Liver (tissue), 9 donors: ENCODE measurements around the gene TMEM145. TPM values are rescaled to one million over a fixed set of nuclear protein-coding genes. Genes with fewer than 3 reads are reported as not detected.

Experiments used
- DNase-seq: peaks from one replicate; pipeline ENCODE4 v3.0.0-alpha.2; 2017; ENCODE audit warnings: low spot score
- H3K27ac ChIP-seq, 2 donors: one replicate each; pipeline ENCODE4 v1.7.0; 2013; ENCODE audit warnings: inconsistent platforms in 2 of 2, low read length in 2 of 2, control low read depth in 1 of 2, low read depth in 1 of 2, mild to moderate bottlenecking in 1 of 2
- H3K27me3 ChIP-seq, 4 donors: one replicate each; pipeline versions ENCODE4 v1.6.1 to v1.7.0; 2013; ENCODE audit warnings: low read length in 3 of 4, inconsistent platforms in 1 of 4, mild to moderate bottlenecking in 1 of 4, moderate library complexity in 1 of 4; ENCODE audit not compliant: control insufficient read depth in 4 of 4, insufficient read depth in 4 of 4
- H3K36me3 ChIP-seq, 4 donors: one replicate each; pipeline versions ENCODE4 v1.6.1 to v1.7.0; 2013; ENCODE audit warnings: low read length in 3 of 4, mild to moderate bottlenecking in 3 of 4, low read depth in 1 of 4, moderate library complexity in 1 of 4; ENCODE audit not compliant: control insufficient read depth in 4 of 4, insufficient read depth in 3 of 4
- H3K4me1 ChIP-seq, 4 donors: one replicate each; pipeline versions ENCODE4 v1.6.1 to v1.7.0; 2013; ENCODE audit warnings: low read length in 3 of 4, mild to moderate bottlenecking in 3 of 4, moderate library complexity in 1 of 4; ENCODE audit not compliant: control insufficient read depth in 4 of 4, insufficient read depth in 4 of 4
- H3K4me3 ChIP-seq, 3 donors: one replicate each; pipeline versions ENCODE4 v1.6.1 to v1.7.0; 2013; ENCODE audit warnings: low read length in 3 of 3, control low read depth in 1 of 3, low read depth in 1 of 3, mild to moderate bottlenecking in 1 of 3
- H3K9ac ChIP-seq, 2 donors: one replicate each; pipeline ENCODE4 v1.7.0; 2013; ENCODE audit warnings: low read length in 2 of 2, mild to moderate bottlenecking in 2 of 2, moderate library complexity in 2 of 2, control low read depth in 1 of 2, low read depth in 1 of 2
- H3K9me3 ChIP-seq, 4 donors: one replicate each; pipeline versions ENCODE4 v1.6.1 to v1.7.0; 2013; ENCODE audit warnings: low read length in 3 of 4; ENCODE audit not compliant: control insufficient read depth in 4 of 4
- ATF3 ChIP-seq: IDR thresholded peaks from 2 replicates; pipeline ENCODE4 v1.6.1; 2016; ENCODE audit warnings: antibody characterized with exemption
- CTCF ChIP-seq: fragments of 150-350 bp; IDR thresholded peaks from 2 replicates; pipeline ENCODE4 v1.5.1; 2017; ENCODE audit warnings: improper control_type of control experiment, low read depth, low read length; ENCODE audit not compliant: missing input control
- EGR1 ChIP-seq, 2 donors: IDR thresholded peaks; 2 replicates each; pipeline ENCODE4 v1.6.1; 2016 to 2018; ENCODE audit warnings: antibody characterized with exemption in 2 of 2, low read depth in 2 of 2
- FOXA1 ChIP-seq: IDR thresholded peaks from 2 replicates; pipeline ENCODE4 v1.6.1; 2016; ENCODE audit warnings: antibody characterized with exemption
- FOXA2 ChIP-seq: IDR thresholded peaks from 2 replicates; pipeline ENCODE4 v1.6.1; 2016; ENCODE audit warnings: antibody characterized with exemption
- GABPA ChIP-seq, 2 donors: IDR thresholded peaks in 1 of 2; conservative IDR thresholded peaks in 1 of 2; 2 replicates each; pipeline ENCODE4 v1.6.1; 2016; ENCODE audit warnings: antibody characterized with exemption in 2 of 2, mild to moderate bottlenecking in 1 of 2, moderate library complexity in 1 of 2
- HNF4A ChIP-seq, 2 donors: conservative IDR thresholded peaks; 2 replicates each; pipeline ENCODE4 v1.6.1; 2016; ENCODE audit warnings: antibody characterized with exemption in 2 of 2, mild to moderate bottlenecking in 2 of 2
- HNF4G ChIP-seq: IDR thresholded peaks from 2 replicates; pipeline ENCODE4 v1.6.1; 2016; ENCODE audit warnings: antibody characterized with exemption
- JUND ChIP-seq, 2 donors: IDR thresholded peaks; 2 replicates each; pipeline ENCODE4 v1.6.1; 2016; ENCODE audit warnings: antibody characterized with exemption in 2 of 2
- MAX ChIP-seq: IDR thresholded peaks from 2 replicates; pipeline ENCODE4 v1.6.1; 2016; ENCODE audit warnings: antibody characterized with exemption
- NR2F2 ChIP-seq: IDR thresholded peaks from 2 replicates; pipeline ENCODE4 v1.6.1; 2016; ENCODE audit warnings: antibody characterized with exemption
- RAD21 ChIP-seq, 2 donors: IDR thresholded peaks; 2 replicates each; pipeline ENCODE4 v1.6.1; 2016; ENCODE audit warnings: antibody characterized with exemption in 2 of 2, mild to moderate bottlenecking in 2 of 2
- REST ChIP-seq: IDR thresholded peaks from 2 replicates; pipeline ENCODE4 v1.6.1; 2016; ENCODE audit warnings: antibody characterized with exemption, mild to moderate bottlenecking
- RXRA ChIP-seq, 2 donors: IDR thresholded peaks; 2 replicates each; pipeline ENCODE4 v1.6.1; 2017 to 2018; ENCODE audit warnings: antibody characterized with exemption in 2 of 2, mild to moderate bottlenecking in 1 of 2
- SP1 ChIP-seq: IDR thresholded peaks from 2 replicates; pipeline ENCODE4 v1.6.1; 2018; ENCODE audit warnings: antibody characterized with exemption, mild to moderate bottlenecking
- TAF1 ChIP-seq: conservative IDR thresholded peaks from 2 replicates; pipeline ENCODE4 v1.6.1; 2016; ENCODE audit warnings: antibody characterized with exemption, mild to moderate bottlenecking
- ZBTB33 ChIP-seq: IDR thresholded peaks from 2 replicates; pipeline ENCODE4 v1.6.1; 2016; ENCODE audit warnings: antibody characterized with exemption
- WGBS: extraction: QIAGEN DNeasy Blood & Tissue Kit; methylation state at CpG from one replicate; pipeline ENCODE4 v1.1.7; 2013; 5-methylcytosine and 5-hydroxymethylcytosine counted together
- polyA plus RNA-seq, 2 donors: library from polyadenylated mRNA; stranded (reverse) in 1 of 2; unstranded in 1 of 2; fragments of 200-250 nt in 1 of 2; fragments of >200 nt in 1 of 2; fragmentation: Nextera tagmentation in 1 of 2; extraction: Ambion mirVana in 1 of 2; gene quantifications; one replicate each; pipeline versions ENCODE4 v1.2.1 to v1.2.3, GENCODE V29; 2013 to 2015
- total RNA-seq, 2 donors: library from RNA; depleted of rRNA; stranded (reverse); fragments of >200 nt; gene quantifications; one replicate each; pipeline ENCODE4 v1.2.3, GENCODE V29; 2014
- donor health status: healthy.
- donor health status: healthy.
- donor health status: healthy.
- donor health status: healthy.
- donor health status: healthy.

TMEM145 gene
- total and polyA plus RNA-seq, 4 donors = 0.02 to 0.08 TPM; not detected in 2

- no peak overlapping the region for H3K27ac ChIP-seq
- H3K27me3 ChIP-seq = no peaks in the 10 kb centered on the region
- peaks cover 0 to 5% (median 1%) of the 10 kb centered on the region in 4 donors for H3K36me3 ChIP-seq
- H3K9ac ChIP-seq = no peak overlapping the region
- no peaks in the 10 kb centered on the region for H3K4me1 ChIP-seq
- TF ChIP-seq HNF4G = no peak
- TF ChIP-seq FOXA2 = no peak
- TF ChIP-seq MAX = no peak
- TF ChIP-seq GABPA (IDR thresholded peaks at IDR 0.05 in 1 of 2, conservative IDR thresholded peaks at IDR 0.05 in 1 of 2) = no peak
- no peak for TF ChIP-seq FOXA1
- no peak for TF ChIP-seq REST
- no peak for TF ChIP-seq TAF1
- TF ChIP-seq JUND (IDR thresholded peaks at IDR 0.05) = no peak
- TF ChIP-seq SP1 = no peak
- TF ChIP-seq ZBTB33 = no peak
- no peak for TF ChIP-seq CTCF
- TF ChIP-seq HNF4A (conservative IDR thresholded peaks at IDR 0.05) = no peak
- no peak for TF ChIP-seq RAD21 (IDR thresholded peaks at IDR 0.05)
- no peak for TF ChIP-seq NR2F2
- no peak for TF ChIP-seq EGR1 (IDR thresholded peaks at IDR 0.05; ENCODE audit: low read depth in 2 of 2)
- no peak for TF ChIP-seq RXRA (IDR thresholded peaks at IDR 0.05)
- no peak for TF ChIP-seq ATF3
- DNase-seq = no peak
- no peaks in the 10 kb centered on the region for H3K9me3 ChIP-seq
- 83% methylated on average over 9 of the region's 9 CpGs for WGBS
- no peak overlapping the region for H3K4me3 ChIP-seq
These were observed 57.0 kb downstream of the TMEM145 start for GRCh38 chr19:42370068-42370520.
